Fibroblast of the aortic adventitia (primary cell): ENCODE results near the gene BANF1. TPM values are rescaled to one million over a fixed set of nuclear protein-coding genes. Genes with fewer than 3 reads are reported as not detected.

Source experiments
- total RNA-seq: library from RNA; depleted of rRNA; stranded (reverse); fragments of >200 nt; gene quantifications from 2 replicates; pipeline ENCODE4 v1.2.3, GENCODE V29; 2012; ENCODE audit warnings: low replicate concordance

BANF1 gene
- total RNA-seq, 1 donor: 44.1 TPM

Other genes with a start within 250 kb of the BANF1 start
- gene AP5B1, start 221.5 kb upstream of the BANF1 start, total RNA-seq: 11.5 and 14.4 TPM in 2 replicates
- not detected in 2 replicates for gene OVOL1, start 215.4 kb upstream of the BANF1 start, total RNA-seq
- gene SNX32, start 168.5 kb upstream of the BANF1 start, total RNA-seq: 1.6 and 3.3 TPM in 2 replicates
- gene CFL1, start 144.3 kb upstream of the BANF1 start, total RNA-seq: 673 and 713 TPM in 2 replicates
- gene MUS81, start 142.1 kb upstream of the BANF1 start, total RNA-seq: 26.3 and 31.8 TPM in 2 replicates
- gene EFEMP2, start 129.7 kb upstream of the BANF1 start, total RNA-seq: 57.3 and 105 TPM in 2 replicates
- not detected in 2 replicates for gene CTSW, start 122.7 kb upstream of the BANF1 start, total RNA-seq
- gene FIBP, start 114.0 kb upstream of the BANF1 start, total RNA-seq: 71.7 and 157 TPM in 2 replicates
- 75.0 and 288 TPM in 2 replicates for gene CCDC85B, start 111.8 kb upstream of the BANF1 start, total RNA-seq
- 11.4 and 73.9 TPM in 2 replicates for gene FOSL1, start 102.1 kb upstream of the BANF1 start, total RNA-seq
- gene C11orf68, start 83.4 kb upstream of the BANF1 start, total RNA-seq: 9.6 and 44.8 TPM in 2 replicates
- gene DRAP1, start 83.1 kb upstream of the BANF1 start, total RNA-seq: 155 and 317 TPM in 2 replicates
- gene TSGA10IP, start 57.0 kb upstream of the BANF1 start, total RNA-seq: not detected in 2 replicates
- 22.7 and 71.2 TPM in 2 replicates for gene SART1, start 40.8 kb upstream of the BANF1 start, total RNA-seq
- 21.9 and 26.4 TPM in 2 replicates for gene EIF1AD, start 346 bp upstream of the BANF1 start, total RNA-seq
- 1.7 TPM in 1 of 2 replicates, not detected in the other for gene CST6, start 9.5 kb downstream of the BANF1 start, total RNA-seq
- gene CATSPER1, start 24.0 kb downstream of the BANF1 start, total RNA-seq: not detected in 2 replicates
- gene GAL3ST3, start 46.7 kb downstream of the BANF1 start, total RNA-seq: not detected in 2 replicates
- gene SF3B2, start 49.9 kb downstream of the BANF1 start, total RNA-seq: 158 and 255 TPM in 2 replicates
- 18.6 and 31.5 TPM in 2 replicates for gene PACS1, start 67.8 kb downstream of the BANF1 start, total RNA-seq